GM18511 (cell line): ENCODE measurements around the gene C10orf90.
"Not testable (repeated sequence)": the region's sequence is repeated elsewhere in the genome, so short reads cannot be mapped to it uniquely, and the experiment has no call there.

ENCODE experiments used
- ATAC-seq: cut with Tn5 transposase; IDR thresholded peaks from one replicate; pipeline ENCODE4 v1.9.1; 2021; ENCODE audit warnings: mild to moderate bottlenecking, moderate library complexity; ENCODE audit not compliant: unreplicated experiment

The C10orf90 gene

GRCh38 chr10:126398383-126398743, 272.1 kb downstream of the C10orf90 start:
- no peak for ATAC-seq

GRCh38 chr10:126397640-126398382, 272.7 kb downstream of the C10orf90 start:
- ATAC-seq: no peak

- no peak for ATAC-seq
Observed at GRCh38 chr10:126397156-126397555, 273.3 kb downstream of the C10orf90 start.

- ATAC-seq: no peak
Observed at GRCh38 chr10:126394948-126395347, 275.5 kb downstream of the C10orf90 start.

- no peak for ATAC-seq
Observed at GRCh38 chr10:126393076-126393475, 277.4 kb downstream of the C10orf90 start.

- no peak for ATAC-seq
Observed at GRCh38 chr10:126392469-126392868, 278.0 kb downstream of the C10orf90 start.

- ATAC-seq: no peak
Observed at GRCh38 chr10:126392068-126392467, 278.4 kb downstream of the C10orf90 start.

GRCh38 chr10:126391192-126391885, 279.2 kb downstream of the C10orf90 start:
- no peak for ATAC-seq

GRCh38 chr10:126390324-126390723, 280.2 kb downstream of the C10orf90 start:
- no peak for ATAC-seq

GRCh38 chr10:126387931-126388911, 282.3 kb downstream of the C10orf90 start, which contains the start of gene ADAM12:
Gene ADAM12, minus strand, starts transcription at chr10:126388477. Its CDS starts 332 bp downstream, at chr10:126388145.
- ATAC-seq: no peak

- no peak for ATAC-seq
Observed at GRCh38 chr10:126387041-126387921, 283.2 kb downstream of the C10orf90 start.

GRCh38 chr10:126384269-126384873, 286.1 kb downstream of the C10orf90 start:
- no peak for ATAC-seq

GRCh38 chr10:126380352-126381076, 290.0 kb downstream of the C10orf90 start:
- no peak for ATAC-seq

- ATAC-seq: not testable (repeated sequence)
Observed at GRCh38 chr10:126379166-126379565, 291.3 kb downstream of the C10orf90 start.

GRCh38 chr10:126376956-126377355, 293.5 kb downstream of the C10orf90 start:
- ATAC-seq: no peak

GRCh38 chr10:126375926-126376554, 294.5 kb downstream of the C10orf90 start:
- no peak for ATAC-seq

GRCh38 chr10:126375299-126375698, 295.2 kb downstream of the C10orf90 start:
- ATAC-seq: no peak
